ENCODE measurements around the gene VAMP5.

DNA sequence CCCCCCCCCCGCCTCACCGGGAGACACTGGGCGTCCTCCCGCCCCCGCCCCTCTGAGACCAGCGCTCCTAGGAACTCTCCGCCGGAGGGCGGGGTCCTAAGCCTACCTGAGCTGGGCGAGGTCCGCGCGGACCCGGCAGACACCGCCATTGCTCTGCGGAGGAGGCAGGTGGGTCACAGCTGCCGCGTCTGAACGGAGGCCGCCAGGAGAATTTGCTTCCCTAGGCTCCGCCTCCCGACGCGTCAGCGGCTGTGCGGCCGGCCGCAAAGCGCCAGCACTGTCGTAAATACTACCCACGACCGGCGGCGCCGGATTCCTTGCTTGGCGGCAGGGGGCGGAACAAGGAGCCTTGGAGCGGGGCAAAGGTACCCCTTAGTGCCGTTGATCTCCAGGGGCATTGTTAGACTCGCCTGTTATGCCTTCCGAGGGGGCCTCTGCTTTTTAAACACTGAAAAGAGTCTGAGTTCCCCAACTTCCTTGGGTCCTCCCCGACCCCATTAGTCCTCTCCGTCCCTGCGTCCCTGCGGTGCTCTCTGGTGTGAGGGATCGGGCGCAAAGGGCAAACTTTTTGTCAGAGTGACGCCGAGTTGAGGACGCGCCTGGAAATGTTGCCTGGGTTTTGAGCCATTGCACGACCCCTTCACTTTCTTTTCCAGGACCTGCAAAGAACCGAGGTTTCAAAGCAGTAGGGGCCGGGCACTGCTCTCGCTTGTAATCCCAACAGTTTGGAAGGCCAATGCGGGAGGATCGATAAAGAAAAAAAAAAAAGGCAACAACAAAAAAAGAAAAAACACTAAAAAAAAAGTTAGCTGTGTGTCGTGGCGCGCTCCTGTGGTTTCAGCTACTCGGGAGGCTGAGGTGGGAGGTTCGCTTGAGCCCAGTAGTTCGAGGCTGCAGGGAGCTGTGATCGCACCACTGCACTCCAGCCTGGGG lies 22.7 kb upstream of the VAMP5 start, which contains the start of gene GGCX:
- TF ChIP-seq CTCF (IDR thresholded peaks at IDR 0.05): peak in 4 of 5 experiments; percentile 6 to 85 (median 42)
- peak; percentile 73 to 95 for TF ChIP-seq EP300 (IDR thresholded peaks at IDR 0.05)
